ENCODE results near the gene ALOX15.
"Not testable (repeated sequence)": the region's sequence is repeated elsewhere in the genome, so short reads cannot be mapped to it uniquely, and the experiment has no call there.

ALOX15 gene

GRCh38 chr17:4617590-4618351, 23.7 kb downstream of the ALOX15 start:
- DNase-seq (ENCODE audit: low spot score) = no peak

DNA sequence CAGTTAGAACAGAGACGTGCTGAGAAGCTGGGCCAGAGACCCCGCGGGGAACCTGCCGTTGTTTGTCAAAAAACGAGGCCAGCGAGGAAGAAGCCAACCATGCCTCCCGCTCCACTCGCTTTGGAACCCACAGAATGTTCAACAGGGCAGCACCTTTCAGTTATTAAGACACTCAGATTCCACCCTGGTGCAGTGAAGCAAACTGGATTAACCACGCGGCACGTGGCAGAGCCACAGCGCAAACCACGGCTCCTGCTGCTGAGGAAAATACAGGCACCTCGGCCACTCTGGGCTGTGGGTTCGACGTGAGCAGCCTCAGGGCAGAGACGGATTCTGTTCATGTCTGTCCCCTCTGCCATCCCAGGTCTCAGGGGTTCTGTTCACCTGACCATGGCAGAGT, 24.4 kb downstream of the ALOX15 start:
- no peak for DNase-seq (ENCODE audit: low spot score)

- no peak for DNase-seq (ENCODE audit: low spot score)
Measured at GRCh38 chr17:4616476-4616875, 25.0 kb downstream of the ALOX15 start.

DNA sequence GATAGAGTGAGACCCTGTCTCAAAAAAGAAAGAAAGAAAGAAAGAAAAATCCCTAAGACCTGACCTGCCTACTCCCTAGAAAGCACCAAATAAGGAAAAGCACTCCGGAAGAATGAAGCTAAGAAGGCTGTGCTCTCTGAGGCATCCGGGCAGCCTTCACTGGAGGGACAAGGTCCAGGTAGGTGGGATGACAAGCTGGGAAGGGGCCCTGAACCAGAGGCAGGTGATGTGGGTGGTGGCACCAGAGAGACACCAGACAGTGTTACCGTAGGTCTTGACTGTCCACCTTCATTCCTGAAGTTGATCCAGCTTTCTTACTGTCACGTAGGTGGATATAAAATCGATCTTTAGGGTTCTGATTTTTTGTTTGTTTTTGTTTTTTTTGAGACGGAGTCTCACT, 30.8 kb downstream of the ALOX15 start:
- DNase-seq (ENCODE audit: low spot score) = no peak

DNA sequence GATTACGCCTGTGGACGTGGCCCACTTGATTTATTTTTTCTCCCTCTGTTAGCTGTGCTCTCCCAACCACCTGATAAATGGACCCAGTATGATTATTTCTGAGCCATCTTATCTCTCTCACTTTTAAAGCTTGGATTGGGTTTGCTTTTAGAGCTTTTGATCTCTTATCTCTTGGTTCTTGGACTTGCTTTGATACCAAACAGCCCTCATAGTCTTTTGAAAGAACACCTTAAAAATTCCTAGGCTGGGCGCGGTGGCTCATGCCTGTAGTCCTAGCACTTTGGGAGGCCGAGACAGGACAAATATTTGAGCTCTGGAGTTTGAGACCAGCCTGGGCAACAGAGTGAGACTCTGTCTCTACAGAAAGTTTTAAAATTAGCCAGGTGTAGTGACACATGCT, 31.3 kb downstream of the ALOX15 start:
- no peak for DNase-seq (ENCODE audit: low spot score)

DNA sequence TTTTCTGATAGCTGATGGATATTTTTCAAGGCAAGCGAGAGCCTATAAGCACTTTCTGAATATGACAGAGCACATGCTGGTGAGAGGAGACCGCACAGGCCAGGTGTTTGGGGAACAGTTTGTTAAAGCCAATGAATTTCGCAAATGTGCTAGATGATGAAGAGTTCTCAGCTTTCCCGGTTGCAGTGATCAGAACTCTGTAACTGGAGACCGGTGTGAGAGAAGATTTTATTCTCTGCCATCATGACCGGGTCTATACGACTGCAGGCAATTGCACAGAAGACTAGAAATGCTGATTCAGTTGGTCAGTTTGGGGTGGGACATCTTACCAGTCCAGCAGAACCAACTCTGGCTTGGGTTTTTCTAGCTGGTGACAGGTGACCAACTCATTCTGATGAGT, 31.7 kb downstream of the ALOX15 start:
- DNase-seq (ENCODE audit: low spot score) = no peak

- DNase-seq (ENCODE audit: low spot score) = peak; percentile 73
Measured at GRCh38 chr17:4607773-4608187, 33.7 kb downstream of the ALOX15 start.

GRCh38 chr17:4607261-4607741, 34.2 kb downstream of the ALOX15 start:
- DNase-seq (ENCODE audit: low spot score) = no peak

GRCh38 chr17:4605826-4606225, 35.7 kb downstream of the ALOX15 start:
- peak; percentile 43 for DNase-seq (ENCODE audit: low spot score)

DNA sequence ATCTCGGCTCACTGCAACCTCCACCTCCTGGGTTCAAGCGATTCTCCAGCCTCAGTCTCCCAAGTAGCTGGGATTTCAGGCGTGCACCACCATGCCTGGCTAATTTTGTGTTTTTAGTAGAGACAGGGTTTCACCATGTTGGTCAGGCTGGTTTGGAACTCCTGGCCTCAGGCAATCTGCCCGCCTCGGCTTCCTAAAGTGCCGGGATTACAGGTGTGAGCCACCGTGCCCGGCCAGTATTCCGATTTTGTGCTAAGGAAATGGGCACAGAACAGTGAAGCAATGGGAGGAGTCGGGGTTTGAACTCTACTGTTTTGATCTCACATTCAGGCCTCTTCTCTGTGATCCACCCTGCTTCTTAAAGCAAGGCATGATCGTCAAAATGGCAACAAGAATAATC, 36.7 kb downstream of the ALOX15 start:
- DNase-seq (ENCODE audit: low spot score) = not testable (repeated sequence)

- peak; percentile 39 for DNase-seq (ENCODE audit: low spot score)
Measured at GRCh38 chr17:4604111-4604644, 37.3 kb downstream of the ALOX15 start.

GRCh38 chr17:4602041-4602440, 39.4 kb downstream of the ALOX15 start:
- no peak for DNase-seq (ENCODE audit: low spot score)

GRCh38 chr17:4601326-4601725, 40.2 kb downstream of the ALOX15 start:
- DNase-seq (ENCODE audit: low spot score) = no peak

- no peak for DNase-seq (ENCODE audit: low spot score)
Measured at GRCh38 chr17:4600563-4600962, 40.9 kb downstream of the ALOX15 start.

- DNase-seq (ENCODE audit: low spot score) = no peak
Measured at GRCh38 chr17:4599505-4600281, 41.8 kb downstream of the ALOX15 start.

DNA sequence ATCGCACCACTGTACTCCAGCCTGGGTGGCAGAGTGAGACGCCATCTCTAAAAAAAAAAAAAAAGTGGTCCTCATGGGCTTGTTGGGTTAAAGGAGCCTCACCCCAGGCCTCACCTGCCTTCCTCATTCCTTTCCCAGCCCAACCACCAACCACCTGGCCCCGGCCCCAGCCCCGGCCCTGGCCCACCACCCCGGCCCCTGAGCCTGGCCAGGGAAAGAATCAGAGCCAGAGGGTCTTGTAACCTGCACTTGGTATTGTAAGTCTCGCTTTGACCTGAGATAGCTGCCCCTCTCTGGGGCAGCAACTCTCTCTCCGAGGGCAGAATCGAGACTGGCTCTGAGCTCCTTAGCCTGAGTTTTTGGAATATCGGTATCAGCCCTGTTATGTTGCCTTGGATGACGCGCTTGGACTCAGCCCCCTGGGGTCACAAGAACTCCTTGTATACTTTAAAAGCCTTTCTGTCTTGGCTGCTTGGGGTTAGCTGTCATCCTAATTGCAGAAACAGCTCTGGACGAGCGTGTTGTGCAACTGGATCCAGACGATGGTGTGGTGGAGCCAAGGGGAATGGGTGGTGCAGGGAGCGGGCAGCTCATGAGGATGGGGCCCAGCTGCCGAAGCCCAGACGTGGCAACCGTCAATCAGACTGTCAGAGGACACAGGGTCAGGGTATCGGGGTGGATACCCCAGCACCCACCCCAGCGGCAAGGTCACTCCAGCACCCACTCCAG, 42.5 kb downstream of the ALOX15 start:
- DNase-seq (ENCODE audit: low spot score) = no peak

GRCh38 chr17:4597975-4598374, 43.5 kb downstream of the ALOX15 start:
- DNase-seq (ENCODE audit: low spot score) = no peak

DNA sequence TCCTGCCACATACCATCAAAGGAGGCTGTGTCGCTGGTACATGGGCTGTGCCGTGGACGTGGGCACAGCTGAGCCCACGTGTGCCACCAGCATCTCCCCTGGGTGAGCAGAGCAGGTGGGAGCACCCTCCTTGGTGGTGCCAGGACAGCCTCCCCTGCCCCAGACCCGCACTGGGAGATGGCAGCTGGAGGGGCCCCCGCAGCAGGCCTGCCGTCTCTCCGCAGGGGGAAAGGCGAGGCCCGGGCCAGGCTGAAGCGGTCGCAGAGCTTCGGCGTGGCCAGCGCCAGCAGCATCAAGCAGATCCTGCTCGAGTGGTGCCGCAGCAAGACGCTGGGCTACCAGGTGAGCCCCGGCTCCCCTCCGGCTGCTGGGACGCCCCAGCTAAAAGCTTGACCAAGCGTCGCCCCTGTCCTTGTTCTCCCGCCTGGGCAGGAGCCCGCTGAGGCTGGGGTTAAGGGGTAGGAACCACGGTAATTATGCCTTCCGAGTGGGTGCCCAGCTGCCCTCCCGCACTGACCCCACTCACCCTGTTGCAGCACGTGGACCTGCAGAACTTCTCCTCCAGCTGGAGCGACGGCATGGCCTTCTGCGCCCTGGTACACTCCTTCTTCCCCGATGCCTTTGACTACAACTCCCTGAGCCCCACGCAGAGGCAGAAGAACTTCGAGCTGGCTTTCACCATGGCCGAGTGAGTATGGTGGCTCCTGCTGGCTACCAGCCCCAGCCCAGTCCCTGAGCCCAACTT, 44.7 kb downstream of the ALOX15 start:
- no peak for DNase-seq (ENCODE audit: low spot score)

GRCh38 chr17:4595685-4596342, 45.7 kb downstream of the ALOX15 start:
- DNase-seq (ENCODE audit: low spot score) = not testable (repeated sequence)

- DNase-seq (ENCODE audit: low spot score) = peak; percentile 25
Measured at GRCh38 chr17:4594931-4595684, 46.4 kb downstream of the ALOX15 start.

Data from Ammon's horn (tissue), 1 donor.